Measurements from ENCODE around the gene SLC25A47. TPM values are rescaled to one million over a fixed set of nuclear protein-coding genes. Genes with fewer than 3 reads are reported as not detected.
"Not testable (repeated sequence)": the region's sequence is repeated elsewhere in the genome, so short reads cannot be mapped to it uniquely, and the experiment has no call there.

SLC25A47 gene
- total RNA-seq, 1 donor from 2014 or later: not detected

- TF ChIP-seq, protein P1, sequence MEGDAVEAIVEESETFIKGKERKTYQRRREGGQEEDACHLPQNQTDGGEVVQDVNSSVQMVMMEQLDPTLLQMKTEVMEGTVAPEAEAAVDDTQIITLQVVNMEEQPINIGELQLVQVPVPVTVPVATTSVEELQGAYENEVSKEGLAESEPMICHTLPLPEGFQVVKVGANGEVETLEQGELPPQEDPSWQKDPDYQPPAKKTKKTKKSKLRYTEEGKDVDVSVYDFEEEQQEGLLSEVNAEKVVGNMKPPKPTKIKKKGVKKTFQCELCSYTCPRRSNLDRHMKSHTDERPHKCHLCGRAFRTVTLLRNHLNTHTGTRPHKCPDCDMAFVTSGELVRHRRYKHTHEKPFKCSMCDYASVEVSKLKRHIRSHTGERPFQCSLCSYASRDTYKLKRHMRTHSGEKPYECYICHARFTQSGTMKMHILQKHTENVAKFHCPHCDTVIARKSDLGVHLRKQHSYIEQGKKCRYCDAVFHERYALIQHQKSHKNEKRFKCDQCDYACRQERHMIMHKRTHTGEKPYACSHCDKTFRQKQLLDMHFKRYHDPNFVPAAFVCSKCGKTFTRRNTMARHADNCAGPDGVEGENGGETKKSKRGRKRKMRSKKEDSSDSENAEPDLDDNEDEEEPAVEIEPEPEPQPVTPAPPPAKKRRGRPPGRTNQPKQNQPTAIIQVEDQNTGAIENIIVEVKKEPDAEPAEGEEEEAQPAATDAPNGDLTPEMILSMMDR (IDR thresholded peaks at IDR 0.05): no peak
- H3K36me3 ChIP-seq: peaks cover 8 to 26% of the 10 kb centered on the region in 2 donors
- no peak overlapping the region for H3K27ac ChIP-seq
- H3K4me1 ChIP-seq: peaks cover 0 to 5% of the 10 kb centered on the region in 2 donors
- intact Hi-C loops (cut with DNase I): no loop called here
- no peak overlapping the region for H3K4me3 ChIP-seq
- H3K9me3 ChIP-seq: no peaks in the 10 kb centered on the region
- H3K27me3 ChIP-seq: no peaks in the 10 kb centered on the region
- DNase-seq (ENCODE audit: low spot score in 2 of 2): no peak
Observed at GRCh38 chr14:100287202-100287997, 35.7 kb upstream of the SLC25A47 start.

DNA sequence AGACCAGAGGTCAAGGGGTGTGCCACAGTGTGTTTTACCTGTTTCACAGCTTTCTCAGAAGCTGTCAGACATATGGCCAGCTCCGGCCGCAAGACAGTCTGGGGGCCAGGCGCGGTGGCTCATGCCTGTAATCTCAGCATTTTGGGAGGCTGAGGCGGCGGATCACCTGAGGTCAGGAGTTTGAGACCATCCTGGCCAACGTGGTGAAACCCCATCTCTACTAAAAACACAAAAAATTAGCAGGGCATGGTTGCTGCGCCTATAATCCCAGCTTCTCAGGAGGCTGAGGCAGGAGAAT lies 35.2 kb upstream of the SLC25A47 start:
- intact Hi-C loops (cut with DNase I); H3K9me3 ChIP-seq; H3K4me3 ChIP-seq; H3K4me1 ChIP-seq; H3K27me3 ChIP-seq; H3K27ac ChIP-seq: not testable (repeated sequence)
- peaks cover 10 to 31% of the 10 kb centered on the region in 2 donors for H3K36me3 ChIP-seq
- peak in 1 of 2 donors; percentile 50 for DNase-seq (ENCODE audit: low spot score in 2 of 2)

DNA sequence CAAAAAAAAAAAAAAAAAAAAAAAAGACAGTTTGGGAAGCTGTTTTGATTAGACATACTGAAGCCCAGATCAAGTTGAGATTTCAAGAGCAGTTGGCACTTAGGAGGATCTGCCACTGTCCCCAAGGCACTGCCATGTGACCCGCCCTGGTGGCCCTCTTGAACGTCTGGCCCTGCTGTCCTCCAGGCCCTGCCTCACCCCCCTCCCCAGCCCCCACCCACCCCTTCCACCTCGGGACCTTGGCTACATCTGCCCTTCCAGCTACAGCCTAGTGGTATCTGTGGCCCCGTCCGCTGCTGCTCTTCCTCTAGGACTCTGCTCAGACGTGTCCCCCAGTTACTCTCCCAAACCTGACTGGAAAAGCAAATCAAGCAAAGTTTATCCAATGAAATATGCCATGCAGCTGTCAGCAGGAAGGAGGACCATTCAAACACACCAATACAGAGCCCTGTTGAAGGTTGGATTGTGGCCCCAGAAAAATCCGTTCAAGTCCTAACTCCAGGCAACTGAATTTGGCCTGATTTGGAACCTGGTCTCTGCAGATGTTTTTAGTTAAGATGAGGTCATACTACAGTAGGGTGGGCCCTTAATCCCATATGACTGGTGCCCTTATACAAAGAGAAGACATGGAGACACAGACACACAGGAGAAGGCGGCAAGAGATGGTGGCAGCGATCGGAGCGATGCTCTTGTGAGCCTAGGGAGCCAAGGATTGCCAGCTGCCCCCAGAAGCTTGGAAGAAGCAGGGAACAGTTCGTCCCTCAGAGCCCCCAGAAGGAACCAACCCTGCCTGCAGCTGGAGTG lies 34.6 kb upstream of the SLC25A47 start:
- Histone ChIP-seq H3K4me1 (peaks cover 0 to 5% of the 10 kb centered on the region in 2 donors), H3K27ac (no peak overlapping the region), H3K9me3 (no peaks in the 10 kb centered on the region), H3K4me3 (no peak overlapping the region), H3K36me3 (peaks cover 10 to 32% of the 10 kb centered on the region in 2 donors), H3K27me3 (no peaks in the 10 kb centered on the region)
- TF ChIP-seq, protein P1 (IDR thresholded peaks at IDR 0.05): no peak
- intact Hi-C loops (cut with DNase I): no loop called here
- DNase-seq (ENCODE audit: low spot score in 2 of 2): peak in 1 of 2 donors; percentile 50

GRCh38 chr14:100289916-100290606 lies 33.1 kb upstream of the SLC25A47 start:
- no peak overlapping the region for H3K27ac ChIP-seq
- intact Hi-C loops (cut with DNase I): no loop called here
- H3K4me1 ChIP-seq: peaks cover 0 to 8% of the 10 kb centered on the region in 2 donors
- H3K36me3 ChIP-seq: peaks cover 10 to 32% of the 10 kb centered on the region in 2 donors
- H3K9me3 ChIP-seq: no peaks in the 10 kb centered on the region
- TF ChIP-seq, protein P1 (IDR thresholded peaks at IDR 0.05): no peak
- H3K4me3 ChIP-seq: no peak overlapping the region
- H3K27me3 ChIP-seq: no peaks in the 10 kb centered on the region
- DNase-seq (ENCODE audit: low spot score in 2 of 2): peak in 1 of 2 donors; percentile 55

DNA sequence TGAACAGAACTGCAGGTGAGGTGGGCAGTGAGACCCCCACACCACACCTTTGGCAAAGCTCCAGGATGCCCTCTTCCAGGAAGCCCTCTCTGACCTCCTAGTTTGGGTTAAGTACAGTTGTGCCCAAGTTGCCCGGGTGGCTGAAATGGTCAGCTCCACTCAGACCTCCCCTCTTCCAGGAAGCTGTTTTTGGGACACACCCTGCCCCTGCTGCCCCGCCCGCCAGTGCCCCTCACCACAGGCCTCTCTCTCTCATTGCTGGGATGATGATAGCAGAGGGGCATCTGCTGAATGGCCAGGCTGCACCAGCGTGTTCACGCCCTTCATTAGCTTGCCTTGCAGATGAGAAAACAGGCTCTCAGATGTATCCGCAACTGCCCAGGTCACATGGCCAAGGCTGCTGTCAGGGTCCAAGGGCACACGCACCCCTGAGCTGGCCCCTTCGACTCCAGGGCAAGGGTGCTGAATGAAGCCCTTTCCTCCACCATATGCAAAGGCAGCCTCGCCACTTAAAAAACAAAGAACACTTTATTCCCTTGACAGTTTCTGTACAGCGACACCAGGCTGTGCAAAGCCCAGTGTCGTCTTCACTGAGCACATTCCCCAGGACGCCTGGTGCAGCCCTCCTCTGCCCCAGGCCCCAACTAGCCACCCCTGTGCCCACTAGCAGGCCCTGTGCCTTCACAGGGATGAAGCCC lies 32.4 kb upstream of the SLC25A47 start:
- TF ChIP-seq, protein P1 (IDR thresholded peaks at IDR 0.05): no peak
- intact Hi-C loops (cut with DNase I): no loop called here
- Histone ChIP-seq H3K4me1 (peaks cover 0 to 7% of the 10 kb centered on the region in 2 donors), H3K27ac (no peak overlapping the region), H3K27me3 (no peaks in the 10 kb centered on the region), H3K36me3 (peaks cover 10 to 32% of the 10 kb centered on the region in 2 donors), H3K9me3 (no peaks in the 10 kb centered on the region), H3K4me3 (no peak overlapping the region)
- DNase-seq (ENCODE audit: low spot score in 2 of 2): peak in 1 of 2 donors; percentile 54

Measured in ascending aorta (tissue), 2 donors.